Neural cell (in vitro differentiated cells): ENCODE data around the gene ASPDH. TPM values are rescaled to one million over a fixed set of nuclear protein-coding genes. Genes with fewer than 3 reads are reported as not detected.

ENCODE experiments used
- H2AFZ ChIP-seq: fragments of 200-600, 300-800 bp; sonication (generic), shearing (Covaris generic); 2 replicates; pipeline ENCODE4 v1.6.0; 2014; ENCODE audit warnings: low read depth, mild to moderate bottlenecking, antibody characterized with exemption, low read length, moderate library complexity
- H3F3A ChIP-seq: fragments of 200-600 bp; shearing (Covaris generic); 2 replicates; pipeline ENCODE4 v1.6.1; 2016; ENCODE audit warnings: mild to moderate bottlenecking, moderate library complexity, mixed read lengths, antibody characterized with exemption, low read length; ENCODE audit not compliant: insufficient read depth, poor library complexity, severe bottlenecking
- H3K27ac ChIP-seq: fragments of 200-600, 300-800 bp; sonication (generic), shearing (Covaris generic); 2 replicates; pipeline ENCODE4 v1.5.1; 2014; ENCODE audit warnings: mild to moderate bottlenecking, low read length, moderate library complexity
- H3K27me3 ChIP-seq: fragments of 300-800, 200-600 bp; sonication (generic), shearing (Covaris generic); 2 replicates; pipeline ENCODE4 v1.6.0; 2014; ENCODE audit warnings: mild to moderate bottlenecking, low read depth, low read length, moderate library complexity; ENCODE audit not compliant: insufficient read depth
- H3K36me3 ChIP-seq: fragments of 300-800, 200-600 bp; sonication (generic), shearing (Covaris generic); 2 replicates; pipeline ENCODE4 v1.5.1; 2014; ENCODE audit warnings: mild to moderate bottlenecking, antibody characterized with exemption, low read length, moderate library complexity; ENCODE audit not compliant: insufficient read depth
- H3K4me2 ChIP-seq: fragments of 300-800, 200-600 bp; sonication (generic), shearing (Covaris generic); 2 replicates; pipeline ENCODE4 v1.6.0; 2014; ENCODE audit warnings: mild to moderate bottlenecking, low read length
- H3K4me3 ChIP-seq: fragments of 300-800, 200-600 bp; sonication (generic), shearing (Covaris generic); 2 replicates; pipeline ENCODE4 v1.5.1; 2014; ENCODE audit warnings: mild to moderate bottlenecking, low read length, moderate library complexity
- H3K79me2 ChIP-seq: fragments of 200-600 bp; shearing (Covaris generic); replicated peaks from 2 replicates; pipeline ENCODE4 v1.6.0; 2014; ENCODE audit warnings: mild to moderate bottlenecking, low read length, moderate library complexity; ENCODE audit not compliant: insufficient read depth
- H3K9ac ChIP-seq: fragments of 300-800, 200-600 bp; sonication (generic), shearing (Covaris generic); 2 replicates; pipeline ENCODE4 v1.6.1; 2016; ENCODE audit warnings: mild to moderate bottlenecking, low read length, mixed read lengths
- H3K9me2 ChIP-seq: fragments of 200-600 bp; shearing (Covaris generic); 2 replicates; pipeline ENCODE4 v1.6.1; 2016; ENCODE audit warnings: mild to moderate bottlenecking, low read length, mixed read lengths; ENCODE audit not compliant: insufficient read depth
- H3K9me3 ChIP-seq: fragments of 200-600, 300-800 bp; sonication (generic), shearing (Covaris generic); 2 replicates; pipeline ENCODE4 v1.6.1; 2016; ENCODE audit warnings: mild to moderate bottlenecking, mixed run types, low read length, moderate library complexity, mixed read lengths
- H4K20me1 ChIP-seq: fragments of 200-600 bp; shearing (Covaris generic); 2 replicates; pipeline ENCODE4 v1.6.1; 2016; ENCODE audit warnings: mild to moderate bottlenecking, mixed run types; ENCODE audit not compliant: insufficient read depth
- EP300 ChIP-seq: fragments of 450-650 bp; conservative IDR thresholded peaks from 2 replicates; pipeline ENCODE4 v1.6.1; 2014; ENCODE audit warnings: antibody characterized with exemption, mild to moderate bottlenecking, moderate library complexity; ENCODE audit not compliant: poor library complexity, severe bottlenecking
- EZH2 ChIP-seq: fragments of 200-600, 300-800 bp; shearing (Covaris generic), sonication (generic); IDR thresholded peaks from 2 replicates; pipeline ENCODE4 v1.6.1; 2014; ENCODE audit warnings: antibody characterized with exemption, low read length, borderline replicate concordance, mild to moderate bottlenecking; ENCODE audit not compliant: insufficient read depth, poor library complexity, severe bottlenecking
- MXI1 ChIP-seq: fragments of 450-650 bp; conservative IDR thresholded peaks from 2 replicates; pipeline ENCODE4 v1.6.1; 2014; ENCODE audit warnings: antibody characterized with exemption, mild to moderate bottlenecking; ENCODE audit not compliant: poor library complexity, severe bottlenecking
- POLR2AphosphoS5 ChIP-seq: IDR thresholded peaks from 2 replicates; pipeline ENCODE4 v1.6.1; 2012
- RAD21 ChIP-seq: fragments of 450-650 bp; conservative IDR thresholded peaks from 2 replicates; pipeline ENCODE4 v1.6.1; 2014; ENCODE audit warnings: antibody characterized with exemption, mild to moderate bottlenecking, moderate library complexity
- SMC3 ChIP-seq: fragments of 450-650 bp; conservative IDR thresholded peaks from 2 replicates; pipeline ENCODE4 v1.6.1; 2014; ENCODE audit warnings: antibody characterized with exemption, mild to moderate bottlenecking, moderate library complexity; ENCODE audit not compliant: poor library complexity
- TAF1 ChIP-seq: IDR thresholded peaks from 2 replicates; pipeline ENCODE4 v1.6.1; 2012; ENCODE audit warnings: low read depth
- polyA plus RNA-seq: library from polyadenylated mRNA; depleted of rRNA; stranded (reverse); fragments of >200 nt; gene quantifications from 2 replicates; pipeline ENCODE4 v1.2.3, GENCODE V29; 2014
- TF ChIP-seq, protein P1 (sequence below): fragments of 450-650 bp; IDR thresholded peaks from 2 replicates; pipeline ENCODE4 v1.5.1; 2014; ENCODE audit warnings: antibody characterized with exemption, mild to moderate bottlenecking, moderate library complexity; ENCODE audit not compliant: poor library complexity, severe bottlenecking
- TF ChIP-seq, protein P2 (sequence below): IDR thresholded peaks from 2 replicates; pipeline ENCODE4 v1.6.1; 2012; ENCODE audit warnings: borderline replicate concordance

Gene ASPDH
- polyA plus RNA-seq, 1 donor from 2014 or later, result not detected

DNA sequence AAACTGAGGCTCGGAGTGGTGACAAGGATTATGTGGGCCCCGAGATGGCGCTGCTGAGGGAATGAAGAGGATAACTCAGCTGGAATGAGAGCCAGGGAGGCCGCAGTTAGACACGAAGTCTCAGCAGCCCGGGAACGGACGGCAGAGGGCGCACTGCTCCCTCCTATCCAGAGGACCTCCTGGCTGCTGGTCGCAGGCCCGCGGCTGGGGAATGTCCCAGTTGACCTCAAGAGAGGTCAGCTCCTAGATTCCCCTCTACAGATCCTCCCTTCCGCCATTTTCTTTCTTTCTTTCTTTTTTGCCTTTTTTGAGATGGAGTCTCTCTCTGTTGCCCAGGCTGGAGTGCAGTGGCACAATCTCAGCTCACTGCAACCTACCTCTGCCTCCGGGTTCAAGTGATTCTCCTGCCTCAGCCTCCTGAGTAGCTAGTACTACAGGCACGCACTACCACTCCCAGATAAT lies 24.1 kb upstream of the ASPDH start:
- H3K9me2 ChIP-seq, result no peaks in the 10 kb centered on the region
- no peak overlapping the region for H3K4me2 ChIP-seq
- no peaks in the 10 kb centered on the region for H4K20me1 ChIP-seq
- TF ChIP-seq SMC3, result peak; percentile 77
- TF ChIP-seq, protein P1, sequence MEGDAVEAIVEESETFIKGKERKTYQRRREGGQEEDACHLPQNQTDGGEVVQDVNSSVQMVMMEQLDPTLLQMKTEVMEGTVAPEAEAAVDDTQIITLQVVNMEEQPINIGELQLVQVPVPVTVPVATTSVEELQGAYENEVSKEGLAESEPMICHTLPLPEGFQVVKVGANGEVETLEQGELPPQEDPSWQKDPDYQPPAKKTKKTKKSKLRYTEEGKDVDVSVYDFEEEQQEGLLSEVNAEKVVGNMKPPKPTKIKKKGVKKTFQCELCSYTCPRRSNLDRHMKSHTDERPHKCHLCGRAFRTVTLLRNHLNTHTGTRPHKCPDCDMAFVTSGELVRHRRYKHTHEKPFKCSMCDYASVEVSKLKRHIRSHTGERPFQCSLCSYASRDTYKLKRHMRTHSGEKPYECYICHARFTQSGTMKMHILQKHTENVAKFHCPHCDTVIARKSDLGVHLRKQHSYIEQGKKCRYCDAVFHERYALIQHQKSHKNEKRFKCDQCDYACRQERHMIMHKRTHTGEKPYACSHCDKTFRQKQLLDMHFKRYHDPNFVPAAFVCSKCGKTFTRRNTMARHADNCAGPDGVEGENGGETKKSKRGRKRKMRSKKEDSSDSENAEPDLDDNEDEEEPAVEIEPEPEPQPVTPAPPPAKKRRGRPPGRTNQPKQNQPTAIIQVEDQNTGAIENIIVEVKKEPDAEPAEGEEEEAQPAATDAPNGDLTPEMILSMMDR, result peak; percentile 79
- peak; percentile 70 for TF ChIP-seq RAD21
- no peak for TF ChIP-seq TAF1
- TF ChIP-seq MXI1, result no peak
- TF ChIP-seq, protein P2, sequence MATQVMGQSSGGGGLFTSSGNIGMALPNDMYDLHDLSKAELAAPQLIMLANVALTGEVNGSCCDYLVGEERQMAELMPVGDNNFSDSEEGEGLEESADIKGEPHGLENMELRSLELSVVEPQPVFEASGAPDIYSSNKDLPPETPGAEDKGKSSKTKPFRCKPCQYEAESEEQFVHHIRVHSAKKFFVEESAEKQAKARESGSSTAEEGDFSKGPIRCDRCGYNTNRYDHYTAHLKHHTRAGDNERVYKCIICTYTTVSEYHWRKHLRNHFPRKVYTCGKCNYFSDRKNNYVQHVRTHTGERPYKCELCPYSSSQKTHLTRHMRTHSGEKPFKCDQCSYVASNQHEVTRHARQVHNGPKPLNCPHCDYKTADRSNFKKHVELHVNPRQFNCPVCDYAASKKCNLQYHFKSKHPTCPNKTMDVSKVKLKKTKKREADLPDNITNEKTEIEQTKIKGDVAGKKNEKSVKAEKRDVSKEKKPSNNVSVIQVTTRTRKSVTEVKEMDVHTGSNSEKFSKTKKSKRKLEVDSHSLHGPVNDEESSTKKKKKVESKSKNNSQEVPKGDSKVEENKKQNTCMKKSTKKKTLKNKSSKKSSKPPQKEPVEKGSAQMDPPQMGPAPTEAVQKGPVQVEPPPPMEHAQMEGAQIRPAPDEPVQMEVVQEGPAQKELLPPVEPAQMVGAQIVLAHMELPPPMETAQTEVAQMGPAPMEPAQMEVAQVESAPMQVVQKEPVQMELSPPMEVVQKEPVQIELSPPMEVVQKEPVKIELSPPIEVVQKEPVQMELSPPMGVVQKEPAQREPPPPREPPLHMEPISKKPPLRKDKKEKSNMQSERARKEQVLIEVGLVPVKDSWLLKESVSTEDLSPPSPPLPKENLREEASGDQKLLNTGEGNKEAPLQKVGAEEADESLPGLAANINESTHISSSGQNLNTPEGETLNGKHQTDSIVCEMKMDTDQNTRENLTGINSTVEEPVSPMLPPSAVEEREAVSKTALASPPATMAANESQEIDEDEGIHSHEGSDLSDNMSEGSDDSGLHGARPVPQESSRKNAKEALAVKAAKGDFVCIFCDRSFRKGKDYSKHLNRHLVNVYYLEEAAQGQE, result no peak
- no peak for TF ChIP-seq POLR2AphosphoS5
- no peak for TF ChIP-seq EZH2
- TF ChIP-seq EP300, result no peak
- H3K27ac ChIP-seq, result no peak overlapping the region
- no peaks in the 10 kb centered on the region for H3K27me3 ChIP-seq
- H3K9ac ChIP-seq, result no peak overlapping the region
- H2AFZ ChIP-seq, result no peak overlapping the region
- peaks cover under 1% of the 10 kb centered on the region for H3K36me3 ChIP-seq
- H3K4me3 ChIP-seq, result no peak overlapping the region
- H3K9me3 ChIP-seq, result no peaks in the 10 kb centered on the region
- H3F3A ChIP-seq, result no peaks in the 10 kb centered on the region
- H3K79me2 ChIP-seq, result peaks cover 53% of the 10 kb centered on the region

DNA sequence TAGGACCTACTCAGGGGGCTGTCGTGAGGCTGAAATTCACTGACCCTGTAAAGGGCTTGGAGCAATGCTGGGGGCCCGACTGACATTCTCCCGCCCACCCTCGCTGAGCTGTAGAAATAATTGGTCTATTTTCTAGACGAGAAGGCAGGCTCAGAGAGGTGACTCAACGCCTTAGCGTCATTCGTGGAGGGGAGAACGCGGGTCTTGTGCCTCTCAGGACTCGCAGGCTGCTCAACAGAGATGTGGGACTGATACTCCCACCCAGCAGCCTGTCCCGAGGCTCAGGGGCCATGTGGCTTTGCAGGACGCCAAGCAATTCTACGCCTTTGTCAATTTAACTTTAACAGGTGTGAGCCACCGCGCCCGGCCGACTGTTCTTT lies 23.6 kb upstream of the ASPDH start:
- Histone ChIP-seq H2AFZ (no peak overlapping the region), H3K9me2 (no peaks in the 10 kb centered on the region), H3K27me3 (no peaks in the 10 kb centered on the region), H3K4me2 (no peak overlapping the region), H3K36me3 (peaks cover 6% of the 10 kb centered on the region), H3F3A (no peaks in the 10 kb centered on the region), H3K4me3 (no peak overlapping the region), H3K79me2 (peaks cover 53% of the 10 kb centered on the region), H3K9ac (no peak overlapping the region), H3K27ac (no peak overlapping the region), H3K9me3 (no peaks in the 10 kb centered on the region), H4K20me1 (no peaks in the 10 kb centered on the region)
- TF ChIP-seq MXI1 (no peak), EP300 (no peak), EZH2 (no peak), SMC3 (no peak), TAF1 (no peak), RAD21 (no peak), POLR2AphosphoS5 (no peak)
- TF ChIP-seq, protein P2, result no peak
- TF ChIP-seq, protein P1, result no peak
